HT-29 (cell line): ENCODE measurements around the gene MLLT10. TPM values are rescaled to one million over a fixed set of nuclear protein-coding genes. Genes with fewer than 3 reads are reported as not detected.

ENCODE experiments used
- DNase-seq: peaks from one replicate; pipeline ENCODE4 v3.0.0-alpha.2; 2015; ENCODE audit warnings: low spot score
- small RNA-seq: library from RNA; depleted of rRNA; stranded (forward); fragments of <200 nt; gene quantifications from one replicate; pipeline ENCODE3, GENCODE V24; 2014
- total RNA-seq: library from RNA; depleted of rRNA; stranded (reverse); fragments of >200 nt; shearing (Covaris generic); gene quantifications from 2 replicates; pipeline ENCODE4 v1.2.3, GENCODE V29; 2014; rRNA removed

The MLLT10 gene
- total RNA-seq, 1 experiment from 2014 or later: 31.7 TPM

GRCh38 chr10:21764466-21765189 is 230.6 kb downstream of the MLLT10 start:
- DNase-seq: no peak

GRCh38 chr10:21769041-21769440 is 235.0 kb downstream of the MLLT10 start:
- no peak for DNase-seq

GRCh38 chr10:21771219-21771618 is 237.2 kb downstream of the MLLT10 start:
- no peak for DNase-seq

GRCh38 chr10:21776883-21777282 is 242.9 kb downstream of the MLLT10 start:
- DNase-seq: no peak

- no peak for DNase-seq
These were observed 257.2 kb downstream of the MLLT10 start for GRCh38 chr10:21791276-21791675.

Small RNA genes lying within 50 kb of the gene (small RNA-seq; reads per million reads assigned to genes)
- not detected for gene MIR1915
- not detected for gene RN7SKP219
- gene RNU6-1141P: not detected
- not detected for gene RNU6-306P

Other genes with a start within 250 kb of the MLLT10 start
- gene SKIDA1, start 8.6 kb upstream of the MLLT10 start, total RNA-seq: not detected in 2 replicates